Measurements from ENCODE around the gene FAM171A2. TPM values are rescaled to one million over a fixed set of nuclear protein-coding genes. Genes with fewer than 3 reads are reported as not detected.

FAM171A2 gene
- total and polyA plus RNA-seq, 2 of the 8 experiments (the other 6 are each of a cell fraction or from before 2014, with no cell fraction given), result 21.9 to 24.1 TPM

DNA sequence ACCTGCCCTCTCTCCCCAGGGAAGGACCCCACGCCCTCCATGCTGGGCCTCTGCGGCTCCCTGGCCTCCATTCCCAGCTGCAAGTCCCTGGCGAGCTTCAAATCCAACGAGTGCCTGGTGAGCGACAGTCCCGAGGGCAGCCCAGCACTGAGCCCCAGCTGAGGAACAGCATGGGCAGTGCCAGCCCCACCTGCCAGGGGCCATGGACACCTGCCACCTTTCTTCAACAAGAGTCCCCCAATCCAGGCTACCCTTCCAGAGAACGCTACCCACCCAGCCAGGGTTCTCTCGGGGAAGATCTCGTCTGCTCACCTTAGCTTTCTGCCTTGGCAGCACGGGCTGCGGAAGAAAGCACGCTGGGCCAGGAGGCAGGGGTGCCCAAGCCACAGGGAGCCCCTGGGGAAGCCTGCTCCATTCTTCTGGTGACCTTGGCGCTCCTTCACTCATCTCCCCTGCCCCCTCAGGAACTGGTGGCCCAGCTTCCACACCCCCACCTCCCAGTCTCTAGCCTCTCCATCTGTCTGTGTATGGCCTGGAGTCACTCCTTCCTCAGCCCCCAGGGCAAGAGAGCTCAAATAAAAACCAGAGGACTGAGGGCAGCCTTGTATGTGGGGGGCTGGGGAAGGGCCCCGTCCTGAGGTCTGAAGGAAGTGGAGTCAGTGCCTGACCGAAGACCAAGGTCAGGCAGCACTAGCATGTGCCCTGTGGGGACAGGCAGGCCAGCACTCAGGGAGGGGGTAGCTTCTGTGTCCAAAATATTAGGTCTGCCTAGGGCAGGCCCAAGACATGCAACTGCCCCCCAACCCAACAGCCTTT, 45.4 kb downstream of the FAM171A2 start:
- H3K79me2 ChIP-seq (ENCODE audit: control insufficient read depth in 1 of 2, insufficient read depth in 2 of 2, low read length in 2 of 2), result peaks cover 0 to 3% of the 10 kb centered on the region in 2 experiments; a peak in 1 of 4 replicates
- no peak overlapping the region for H3K4ac ChIP-seq (replicated peaks; ENCODE audit: insufficient read length, low read depth, low read length)
- H2AFZ ChIP-seq (ENCODE audit: low read length), result no peak overlapping the region
- no peak overlapping the region for H3K56ac ChIP-seq (replicated peaks; ENCODE audit: insufficient read length, low read depth, low read length)
- no peak overlapping the region; the same call in 1 of the 2 replicates for H3K18ac ChIP-seq (ENCODE audit: extremely low read depth, low read length)
- peaks cover 0 to 19% (median 17%) of the 10 kb centered on the region in 4 experiments; a peak in 6 of 7 replicates for H3K27me3 ChIP-seq (replicated peaks in 1 of 4; ENCODE audit: control insufficient read depth in 3 of 4, extremely low read depth in 1 of 4, insufficient read depth in 3 of 4, low read length in 3 of 4)
- no peak overlapping the region for H2BK12ac ChIP-seq (ENCODE audit: low read depth, low read length)
- 92% methylated on average over 15 of the region's 15 CpGs; no CpG with 5 or more reads in 1 of the 2 experiments for WGBS, 2 experiments (ENCODE audit: extremely low coverage in 1 of 2, insufficient coverage in 1 of 2, insufficient read length in 1 of 2, insufficient replicate concordance in 2 of 2, low coverage in 1 of 2, low lambda C conversion rate in 2 of 2, missing lambda C conversion rate in 1 of 2)
- H3K23me2 ChIP-seq (ENCODE audit: low read depth, low read length), result peaks cover 14% of the 10 kb centered on the region
- H3K14ac ChIP-seq (ENCODE audit: insufficient read length), result no peak overlapping the region
- H3K79me1 ChIP-seq (ENCODE audit: low read depth, low read length), result no peaks in the 10 kb centered on the region; the same call in 1 of the 2 replicates
- no peak overlapping the region for H2BK120ac ChIP-seq (replicated peaks; ENCODE audit: low read depth, low read length)
- no peak overlapping the region for H4K91ac ChIP-seq (replicated peaks; ENCODE audit: insufficient read length, low read length)
- H2BK15ac ChIP-seq (ENCODE audit: low read length), result no peak overlapping the region
- peak overlapping the region; percentile 24; the same call in 1 of the 2 replicates for H2BK5ac ChIP-seq (ENCODE audit: low read depth, low read length)
- H4K8ac ChIP-seq (ENCODE audit: extremely low read depth, insufficient read depth, low read length), result 0 out of 2 replicates have a peak overlapping the region, but pooled peaks have one; percentile 35
- no peak for FAIRE-seq
- CTCF ChIA-PET (ENCODE audit: partially characterized antibody), result interaction anchor here (0.6 to 5.9 kb wide), 10 partner anchors 9 to 108 kb away, joined by 3 to 42 read pairs (median 4); partner anchors contain the start of gene RUNDC3A
- no peak overlapping the region for H2BK20ac ChIP-seq (ENCODE audit: low read length)
- H3K36me3 ChIP-seq (ENCODE audit: control insufficient read depth in 2 of 4, insufficient read depth in 4 of 4, low read length in 3 of 4), result peaks cover 7 to 30% (median 22%) of the 10 kb centered on the region in 4 experiments; a peak in 7 of 8 replicates
- no peak overlapping the region for H3K4me3 ChIP-seq (ENCODE audit: extremely low read depth in 1 of 4, insufficient read depth in 2 of 4, low read depth in 3 of 4, low read length in 4 of 4)
- H3K27ac ChIP-seq (ENCODE audit: low read depth, low read length), result no peak overlapping the region
- peaks cover 2 to 19% of the 10 kb centered on the region in 2 experiments for H4K20me1 ChIP-seq (replicated peaks in 1 of 2; ENCODE audit: control insufficient read depth in 1 of 2, insufficient read depth in 2 of 2, low read length in 2 of 2)
- H4K5ac ChIP-seq (ENCODE audit: insufficient read length, low read depth, low read length), result no peak overlapping the region
- no peak overlapping the region for H2AK5ac ChIP-seq (ENCODE audit: low read depth, low read length)
- no peak overlapping the region for H3K4me2 ChIP-seq (ENCODE audit: insufficient read depth in 1 of 2, low read depth in 2 of 2, low read length in 2 of 2)
- no peak overlapping the region for H3K9ac ChIP-seq (replicated peaks in 1 of 4; ENCODE audit: extremely low read depth in 1 of 4, low read depth in 3 of 4, low read length in 3 of 4)
- no peaks in the 10 kb centered on the region for H3K9me3 ChIP-seq (ENCODE audit: insufficient read depth in 2 of 2, low read depth in 1 of 2, low read length in 1 of 2)
- DNase-seq (ENCODE audit: low read depth in 1 of 2, low spot score in 2 of 2), result no peak
- POLR2A ChIA-PET (ENCODE audit: partially characterized antibody), result interaction anchor here (0.5 to 14.6 kb wide), 22 partner anchors 7 to 729 kb away, joined by 3 to 135 read pairs (median 5); partner anchors contain the start of genes GRN, RUNDC3A, SLC25A39 and UBTF
- H3K4me1 ChIP-seq (replicated peaks in 1 of 4; ENCODE audit: control insufficient read depth in 3 of 4, insufficient read depth in 4 of 4, low read length in 3 of 4), result peaks cover 0 to 20% (median 12%) of the 10 kb centered on the region in 4 experiments; a peak in 5 of 7 replicates
- TF ChIP-seq POLR2A (IDR thresholded peaks at IDR 0.05; ENCODE audit: control extremely low read depth in 1 of 2, low read depth in 2 of 2, low read length in 2 of 2) (0 out of 3 replicates have a peak, but pooled peaks of 1 of the 2 experiments have one; percentile 1), POLR2AphosphoS5 (IDR thresholded peaks at IDR 0.05; ENCODE audit: low read depth, low read length) (no peak), CBX8 (IDR thresholded peaks at IDR 0.05; ENCODE audit: borderline replicate concordance, low read depth, low read length) (no peak)
- H3K23ac ChIP-seq (ENCODE audit: insufficient read length), result no peak overlapping the region

Measured in H1 (cell line).